IPS DF 6.9 (cell line): ENCODE results near the gene TENM3.

Experiments
- DNase-seq: peaks from one replicate; pipeline ENCODE4 v3.0.0-alpha.2; 2013; ENCODE audit warnings: low read depth, low spot score
- H3K27ac ChIP-seq: one replicate; pipeline ENCODE4 v1.5.1; 2013; ENCODE audit warnings: low read length, control low read depth
- H3K27me3 ChIP-seq: 2 replicates; pipeline ENCODE4 v1.6.1; 2013; ENCODE audit warnings: mild to moderate bottlenecking, low read length; ENCODE audit not compliant: control insufficient read depth, insufficient read depth
- H3K36me3 ChIP-seq: 2 replicates; pipeline ENCODE4 v1.6.1; 2013; ENCODE audit warnings: low read length; ENCODE audit not compliant: control insufficient read depth, insufficient read depth
- H3K4me1 ChIP-seq: 2 replicates; pipeline ENCODE4 v1.6.1; 2013; ENCODE audit warnings: low read length; ENCODE audit not compliant: control insufficient read depth, insufficient read depth
- H3K4me3 ChIP-seq: 2 replicates; pipeline ENCODE4 v1.5.1; 2013; ENCODE audit warnings: mild to moderate bottlenecking, low read length
- H3K9me3 ChIP-seq: 2 replicates; pipeline ENCODE4 v1.6.1; 2013; ENCODE audit warnings: low read length, inconsistent platforms; ENCODE audit not compliant: control insufficient read depth, insufficient read depth
- WGBS: extraction: QIAGEN DNeasy Blood & Tissue Kit; methylation state at CpG from one replicate; pipeline ENCODE4 v1.1.7; 2013; ENCODE audit warnings: mixed read lengths, missing lambda C conversion rate; ENCODE audit not compliant: insufficient read length, insufficient coverage; 5-methylcytosine and 5-hydroxymethylcytosine counted together

TENM3 gene

GRCh38 chr4:182589100-182589499, 345.9 kb downstream of the TENM3 start:
- DNase-seq, result no peak
- no CpG with 5 or more reads among the region's 2 CpGs for WGBS

DNA sequence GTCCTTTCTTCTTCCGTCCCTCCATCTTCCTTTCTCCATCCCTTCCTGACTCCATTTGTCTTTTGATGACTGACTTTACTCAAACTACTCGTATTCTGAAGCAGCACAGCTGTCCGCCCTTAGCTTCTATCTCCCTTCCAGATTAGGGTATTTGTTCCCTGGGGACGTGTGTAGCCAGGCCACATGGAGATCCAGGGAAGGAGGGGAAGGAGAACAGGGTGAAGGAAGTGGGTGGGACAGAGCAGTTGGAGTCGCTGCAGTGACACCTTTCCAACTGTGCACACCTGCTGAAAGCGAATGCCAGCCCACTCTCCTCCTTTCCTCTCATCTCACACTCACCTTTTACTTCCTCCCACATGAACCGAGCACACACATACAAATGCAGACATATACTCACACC, 350.2 kb downstream of the TENM3 start:
- no peaks in the 10 kb centered on the region for H3K9me3 ChIP-seq
- H3K27me3 ChIP-seq, result no peaks in the 10 kb centered on the region
- no peaks in the 10 kb centered on the region for H3K36me3 ChIP-seq
- no peak overlapping the region for H3K27ac ChIP-seq
- peaks cover 4% of the 10 kb centered on the region; the same call in 1 of the 2 replicates for H3K4me1 ChIP-seq
- 100% methylated on average over 1 of the region's 7 CpGs for WGBS
- no peak for DNase-seq
- no peak overlapping the region for H3K4me3 ChIP-seq

More at GRCh38 chr4:182589100-182589499, 345.9 kb downstream of the TENM3 start:
- no peak overlapping the region for H3K4me3 ChIP-seq
- H3K27me3 ChIP-seq, result no peaks in the 10 kb centered on the region
- no peaks in the 10 kb centered on the region for H3K9me3 ChIP-seq
- H3K4me1 ChIP-seq, result peaks cover 4% of the 10 kb centered on the region; the same call in 1 of the 2 replicates
- H3K27ac ChIP-seq, result no peak overlapping the region
- H3K36me3 ChIP-seq, result no peaks in the 10 kb centered on the region

DNA sequence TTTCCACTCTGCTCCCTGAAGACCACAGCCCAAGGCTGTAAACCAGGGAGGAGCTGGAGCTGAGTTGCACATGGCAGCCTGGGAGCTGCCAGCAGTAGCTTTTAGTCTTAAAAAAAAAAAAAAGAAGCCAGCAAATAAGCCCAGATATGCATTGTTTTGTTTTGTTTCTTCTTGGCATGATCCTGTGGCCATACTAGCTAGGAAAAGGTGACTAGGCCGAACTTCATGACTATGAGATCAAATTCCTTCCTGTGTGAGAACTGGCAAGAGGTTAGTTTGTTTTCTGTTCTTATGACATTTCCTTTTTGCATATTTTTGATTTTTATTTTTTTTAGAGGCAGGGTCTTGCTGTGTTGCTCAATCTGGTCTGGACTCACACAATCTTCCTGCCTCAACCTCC, 350.7 kb downstream of the TENM3 start:
- Histone ChIP-seq H3K27me3 (no peaks in the 10 kb centered on the region), H3K27ac (no peak overlapping the region), H3K4me3 (no peak overlapping the region), H3K9me3 (no peaks in the 10 kb centered on the region), H3K4me1 (peaks cover 4% of the 10 kb centered on the region; the same call in 1 of the 2 replicates), H3K36me3 (no peaks in the 10 kb centered on the region)
- DNase-seq, result no peak
- no CpG with 5 or more reads among the region's 1 CpG for WGBS

GRCh38 chr4:182600093-182600492, 356.9 kb downstream of the TENM3 start:
- no peaks in the 10 kb centered on the region for H3K36me3 ChIP-seq
- H3K9me3 ChIP-seq, result no peaks in the 10 kb centered on the region
- no peaks in the 10 kb centered on the region for H3K27me3 ChIP-seq
- no peaks in the 10 kb centered on the region; the same call in 1 of the 2 replicates for H3K4me1 ChIP-seq
- DNase-seq, result no peak
- no peak overlapping the region for H3K27ac ChIP-seq
- WGBS, result no CpG with 5 or more reads among the region's 2 CpGs
- H3K4me3 ChIP-seq, result no peak overlapping the region

- no peaks in the 10 kb centered on the region for H3K36me3 ChIP-seq
- no peak for DNase-seq
- no peak overlapping the region for H3K27ac ChIP-seq
- no peaks in the 10 kb centered on the region for H3K9me3 ChIP-seq
- H3K27me3 ChIP-seq, result no peaks in the 10 kb centered on the region
- no CpG with 5 or more reads among the region's 8 CpGs for WGBS
- no peaks in the 10 kb centered on the region; the same call in 1 of the 2 replicates for H3K4me1 ChIP-seq
- no peak overlapping the region for H3K4me3 ChIP-seq
These were observed 357.7 kb downstream of the TENM3 start for GRCh38 chr4:182600856-182601255.

DNA sequence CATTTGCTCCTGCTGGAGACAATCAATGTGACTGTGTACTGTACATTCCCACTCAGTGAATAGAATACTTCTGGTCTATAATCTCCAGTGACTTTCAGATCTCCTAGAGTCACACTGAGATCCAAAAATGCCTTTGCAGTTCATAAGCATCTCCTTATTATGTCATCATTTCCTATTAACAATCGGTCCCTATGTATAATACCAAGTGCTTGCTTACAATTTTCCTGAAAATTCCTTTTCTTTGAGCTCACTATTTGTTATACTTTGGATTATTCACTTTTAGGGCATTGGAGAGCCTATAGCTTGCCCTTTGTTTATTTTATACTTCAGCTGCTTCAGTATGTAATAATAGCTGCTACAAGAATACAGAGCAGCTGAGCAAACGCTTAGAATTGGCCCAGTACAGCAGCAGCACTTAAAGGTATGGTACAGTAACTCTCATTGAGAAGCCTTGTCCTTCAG, 361.0 kb downstream of the TENM3 start:
- H3K4me3 ChIP-seq, result no peak overlapping the region
- no peak overlapping the region for H3K27ac ChIP-seq
- H3K36me3 ChIP-seq, result no peaks in the 10 kb centered on the region
- H3K27me3 ChIP-seq, result no peaks in the 10 kb centered on the region
- WGBS, result no CpG with 5 or more reads among the region's 2 CpGs
- H3K4me1 ChIP-seq, result no peaks in the 10 kb centered on the region; the same call in 1 of the 2 replicates
- H3K9me3 ChIP-seq, result no peaks in the 10 kb centered on the region
- no peak for DNase-seq

- no CpG with 5 or more reads among the region's 4 CpGs for WGBS
- Histone ChIP-seq H3K4me3 (no peak overlapping the region), H3K36me3 (no peaks in the 10 kb centered on the region), H3K27ac (no peak overlapping the region), H3K4me1 (no peaks in the 10 kb centered on the region; the same call in 1 of the 2 replicates), H3K27me3 (no peaks in the 10 kb centered on the region), H3K9me3 (no peaks in the 10 kb centered on the region)
- DNase-seq, result no peak
These were observed 361.8 kb downstream of the TENM3 start for GRCh38 chr4:182604953-182605352.

DNA sequence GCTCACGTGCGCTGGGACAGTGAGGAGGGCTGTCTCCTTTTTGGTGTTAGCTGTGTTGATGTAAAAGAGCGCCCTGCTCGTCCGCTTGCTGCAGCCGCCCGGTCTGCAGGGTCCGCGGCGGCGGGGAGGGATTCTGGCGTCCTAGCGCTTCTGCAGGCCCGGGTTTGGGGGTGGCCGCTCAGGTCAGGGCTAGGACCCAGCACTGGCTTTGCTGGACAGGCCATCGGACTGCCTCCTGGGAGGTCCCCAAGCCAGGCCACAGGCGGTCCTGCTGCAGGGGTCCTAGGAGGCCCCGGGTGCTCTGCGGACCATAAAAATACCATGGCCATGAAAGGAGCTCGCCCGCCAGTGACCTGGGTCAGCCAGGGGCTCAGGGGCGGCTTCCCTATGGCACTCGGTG, 365.3 kb downstream of the TENM3 start:
- no peaks in the 10 kb centered on the region for H3K27me3 ChIP-seq
- no peak overlapping the region; the same call in 1 of the 2 replicates for H3K4me3 ChIP-seq
- WGBS, result no CpG with 5 or more reads among the region's 23 CpGs
- H3K4me1 ChIP-seq, result no peaks in the 10 kb centered on the region
- DNase-seq, result no peak
- no peaks in the 10 kb centered on the region for H3K36me3 ChIP-seq
- no peak overlapping the region for H3K27ac ChIP-seq
- H3K9me3 ChIP-seq, result no peaks in the 10 kb centered on the region

DNA sequence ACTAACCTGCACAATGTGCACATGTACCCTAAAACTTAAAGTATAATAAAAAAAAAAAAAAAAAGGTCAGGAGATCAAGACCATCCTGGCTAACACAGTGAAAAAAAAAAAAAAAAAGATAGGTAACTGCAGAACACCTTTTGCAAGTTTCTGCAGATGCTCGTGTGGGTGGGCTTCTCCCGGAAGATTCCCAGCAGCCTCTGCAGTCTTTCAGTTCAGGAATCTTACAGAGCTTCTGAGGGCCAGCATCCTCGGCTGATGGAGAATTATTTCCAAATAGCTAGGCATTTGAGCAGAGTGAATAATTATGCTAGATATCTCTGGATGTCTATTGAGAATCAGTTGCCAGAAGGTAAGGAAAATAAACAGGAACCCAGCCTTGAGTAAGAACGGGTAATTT, 373.3 kb downstream of the TENM3 start:
- Histone ChIP-seq H3K9me3 (no peaks in the 10 kb centered on the region), H3K36me3 (no peaks in the 10 kb centered on the region), H3K4me3 (no peak overlapping the region), H3K27ac (no peak overlapping the region), H3K27me3 (no peaks in the 10 kb centered on the region), H3K4me1 (no peaks in the 10 kb centered on the region)
- no peak for DNase-seq
- no CpG with 5 or more reads among the region's 4 CpGs for WGBS

DNA sequence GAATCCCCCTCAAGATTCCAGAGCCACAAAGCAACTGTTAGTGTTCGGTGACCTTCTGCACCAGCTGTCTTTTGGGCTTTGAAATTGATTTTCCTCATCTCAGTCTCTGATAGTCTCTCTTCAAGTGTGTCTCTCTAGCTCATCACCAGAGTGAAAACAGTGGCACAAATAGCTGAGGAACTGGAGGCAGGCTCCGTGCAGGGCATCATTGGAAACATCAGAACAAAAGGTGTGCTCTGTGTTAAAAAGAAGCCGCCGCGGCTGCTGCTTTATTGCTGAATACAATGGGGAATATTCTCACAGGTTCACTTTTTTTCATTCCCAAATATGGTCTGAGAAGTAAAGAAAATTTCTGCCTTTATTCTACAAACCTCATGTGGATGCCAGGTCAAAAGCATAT, 376.5 kb downstream of the TENM3 start:
- Histone ChIP-seq H3K9me3 (no peaks in the 10 kb centered on the region), H3K36me3 (no peaks in the 10 kb centered on the region), H3K4me1 (no peaks in the 10 kb centered on the region), H3K27me3 (no peaks in the 10 kb centered on the region), H3K27ac (no peak overlapping the region), H3K4me3 (no peak overlapping the region)
- no peak for DNase-seq
- no CpG with 5 or more reads among the region's 5 CpGs for WGBS
